Choroid plexus epithelial cell (primary cell): ENCODE data around the gene MAD1L1.

Experiments used
- DNase-seq: peaks from one replicate; pipeline ENCODE4 v3.0.0-alpha.2; 2010; ENCODE audit warnings: low read depth
- H3K4me3 ChIP-seq: 2 replicates; pipeline ENCODE4 v1.5.1; 2011; ENCODE audit warnings: low read depth, mild to moderate bottlenecking, control low read depth, low read length, moderate library complexity
- CTCF ChIP-seq: conservative IDR thresholded peaks from 2 replicates; pipeline ENCODE4 v1.5.1; 2011; ENCODE audit warnings: low read depth, mild to moderate bottlenecking, control low read depth, inconsistent platforms, low read length, moderate library complexity

MAD1L1 gene

GRCh38 chr7:1809070-1809469, 423.7 kb downstream of the MAD1L1 start:
- DNase-seq: no peak
- TF ChIP-seq CTCF: no peak
- H3K4me3 ChIP-seq: no peak overlapping the region

DNA sequence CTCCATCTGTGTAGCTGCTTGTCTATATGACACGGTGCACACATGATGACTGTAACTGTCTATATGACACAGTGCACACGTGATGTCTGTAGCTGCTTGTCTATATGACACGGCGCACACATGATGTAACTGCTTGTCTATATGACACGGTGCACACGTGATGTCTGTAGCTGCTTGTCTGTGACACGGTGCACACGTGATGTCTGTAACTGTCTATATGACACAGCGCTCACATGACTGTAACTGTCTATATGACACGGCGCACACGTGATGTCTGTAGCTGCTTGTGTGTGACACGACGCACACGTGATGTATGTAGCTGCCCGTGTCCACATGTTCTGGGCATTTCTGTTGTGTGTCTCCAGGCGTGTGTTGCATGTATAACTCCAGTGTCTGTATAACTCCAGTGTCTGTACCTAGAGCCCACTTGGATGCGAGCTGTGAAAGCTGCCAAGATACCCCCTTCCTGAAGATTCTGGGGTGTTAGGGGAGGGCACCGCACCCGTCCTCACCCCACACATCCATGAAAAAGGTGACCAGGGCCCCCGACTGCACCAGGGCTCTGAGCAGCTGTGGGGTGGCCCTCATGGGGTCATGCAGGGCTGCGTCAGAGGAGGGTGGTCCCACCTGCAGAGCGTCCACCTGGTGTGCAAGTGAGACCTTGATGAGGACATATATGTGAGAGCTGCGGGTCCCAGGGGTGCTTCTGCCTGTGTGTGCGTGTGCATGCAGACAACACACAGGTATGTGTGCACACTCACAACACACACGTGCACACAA, 424.7 kb downstream of the MAD1L1 start:
- TF ChIP-seq CTCF: no peak
- no peak overlapping the region for H3K4me3 ChIP-seq
- DNase-seq: no peak

DNA sequence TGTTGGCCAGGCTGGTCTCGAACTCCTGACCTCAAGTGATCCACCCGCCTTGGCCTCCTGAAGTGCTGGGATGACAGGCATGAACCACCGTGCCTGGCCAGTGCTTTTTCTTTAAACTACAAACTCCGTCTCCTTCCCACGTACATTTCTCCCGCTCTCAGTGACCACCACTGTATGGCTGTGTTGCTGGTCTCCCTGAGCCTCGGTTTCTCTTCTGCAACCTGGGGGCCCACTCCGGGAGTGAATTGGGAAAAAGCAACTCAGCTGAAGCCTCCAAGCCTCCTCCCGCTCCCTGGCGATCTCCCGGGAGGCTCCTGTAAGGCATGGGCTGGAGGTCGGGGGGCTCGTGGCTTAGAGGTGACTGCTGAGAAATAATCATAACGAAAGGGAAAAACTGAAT, 426.4 kb downstream of the MAD1L1 start:
- TF ChIP-seq CTCF: no peak
- no peak overlapping the region for H3K4me3 ChIP-seq
- no peak for DNase-seq

- no peak overlapping the region for H3K4me3 ChIP-seq
- TF ChIP-seq CTCF: no peak
- DNase-seq: no peak
Measured at GRCh38 chr7:1804310-1804709, 428.4 kb downstream of the MAD1L1 start.

DNA sequence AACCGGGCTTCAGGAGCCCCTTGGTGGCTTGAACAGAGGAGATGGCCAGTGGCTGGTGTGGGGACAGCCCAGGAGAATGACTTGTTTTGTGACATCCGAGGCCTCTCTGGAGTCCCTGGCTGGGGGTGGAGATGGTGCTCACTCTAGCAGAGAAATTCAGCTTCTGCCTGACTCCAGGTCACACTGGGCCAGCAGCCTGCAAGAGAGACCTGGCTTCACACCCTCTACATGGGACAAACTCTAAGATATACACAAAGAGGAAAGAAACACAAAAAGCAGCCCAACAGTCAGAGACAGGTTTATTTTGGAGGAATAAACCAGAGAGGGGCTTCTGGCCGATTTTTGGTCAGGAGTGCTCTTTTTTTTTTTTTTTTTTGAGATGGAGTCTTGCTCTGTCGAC, 429.8 kb downstream of the MAD1L1 start:
- DNase-seq: no peak
- no peak for TF ChIP-seq CTCF
- no peak overlapping the region for H3K4me3 ChIP-seq

DNA sequence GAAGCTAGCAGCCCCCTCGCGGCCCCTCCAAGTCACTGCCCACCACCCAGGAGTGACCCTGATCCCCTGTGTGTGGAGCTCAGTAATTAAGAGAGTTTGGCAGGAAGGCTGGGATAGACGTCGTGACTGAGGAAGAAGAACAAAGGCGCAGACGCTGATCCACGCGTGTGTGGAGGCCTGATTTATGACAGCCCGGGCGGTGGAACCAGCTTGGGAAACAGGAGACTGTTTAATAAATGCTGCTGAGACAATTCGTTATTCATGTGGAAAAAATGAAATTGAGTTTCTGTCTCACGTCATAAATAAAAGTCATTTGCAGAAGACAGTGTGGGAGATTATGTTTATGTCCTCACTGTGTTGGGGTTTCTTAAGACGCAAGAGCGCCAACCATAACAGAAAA, 431.8 kb downstream of the MAD1L1 start:
- DNase-seq: no peak
- no peak overlapping the region for H3K4me3 ChIP-seq
- no peak for TF ChIP-seq CTCF

DNA sequence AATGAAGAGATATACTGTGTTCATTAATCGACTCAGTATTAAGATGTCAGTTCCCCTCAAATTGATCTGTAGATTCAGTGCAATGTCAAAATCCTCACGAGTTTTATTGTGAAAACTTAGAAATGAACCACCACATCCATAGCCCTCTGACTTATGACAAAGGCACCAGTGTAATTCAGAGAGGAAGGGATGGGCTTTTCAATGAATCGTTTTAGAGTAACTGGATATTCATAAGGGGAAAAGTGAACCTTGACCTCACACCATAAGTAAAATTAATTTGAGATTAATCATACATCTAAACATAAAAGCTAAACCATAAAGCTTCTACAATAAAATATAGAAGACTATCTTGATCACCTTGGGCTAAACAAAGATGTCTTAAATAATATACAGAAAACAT, 434.6 kb downstream of the MAD1L1 start:
- DNase-seq: no peak
- no peak for TF ChIP-seq CTCF
- H3K4me3 ChIP-seq: no peak overlapping the region
